ENCODE measurements around the gene NBPF3.
"Not testable (repeated sequence)": the region's sequence is repeated elsewhere in the genome, so short reads cannot be mapped to it uniquely, and the experiment has no call there.

DNA sequence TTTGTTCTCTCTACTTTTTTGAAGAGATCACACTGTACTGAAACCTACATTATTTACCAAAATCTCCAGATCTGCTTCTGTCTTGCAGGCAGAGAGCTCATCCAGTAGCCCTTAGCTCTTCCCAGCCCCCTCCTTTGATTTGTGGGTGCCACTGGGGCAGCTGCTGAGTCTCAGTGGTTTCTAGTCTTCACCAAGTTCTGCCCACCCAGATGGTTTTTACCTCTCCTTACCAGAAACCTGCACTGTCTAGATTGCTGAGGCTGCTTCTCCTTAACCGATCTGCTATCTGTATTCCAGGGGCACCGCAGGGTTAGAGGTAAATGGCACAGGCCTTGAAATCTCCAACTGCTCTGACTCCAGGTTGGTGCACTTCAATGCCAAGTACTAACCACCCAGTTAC is 6.7 kb downstream of the NBPF3 start:
- not testable (repeated sequence) for TF ChIP-seq POLR2A (IDR thresholded peaks at IDR 0.05; ENCODE audit: low read depth, low read length); CTCF (IDR thresholded peaks at IDR 0.05; ENCODE audit: extremely low read depth in 1 of 2, insufficient read depth in 1 of 2, low read depth in 1 of 2, low read length in 2 of 2); MAX (IDR thresholded peaks at IDR 0.05; ENCODE audit: insufficient read depth, insufficient read length); POLR2AphosphoS5 (IDR thresholded peaks at IDR 0.05; ENCODE audit: insufficient read depth, low read depth, low read length); FOS (IDR thresholded peaks at IDR 0.05; ENCODE audit: borderline replicate concordance, insufficient read depth, low read length); EZH2 (IDR thresholded peaks at IDR 0.05; ENCODE audit: borderline replicate concordance, low read depth, low read length, severe bottlenecking); JUN (IDR thresholded peaks at IDR 0.05; ENCODE audit: borderline replicate concordance, insufficient read depth, insufficient read length, low read depth)
